DMS153 treated with DMSO at 0.1 percent for 48 hours (cell line): ENCODE data around the gene KLHL3.

Experiments
- DNase-seq: peaks from one replicate; lab custom pipeline; 2025; ENCODE audit not compliant: unreplicated experiment; lab: John Stamatoyannopoulos, UW

The KLHL3 gene

GRCh38 chr5:137636099-137636498, 99.8 kb downstream of the KLHL3 start:
- no peak for DNase-seq

DNA sequence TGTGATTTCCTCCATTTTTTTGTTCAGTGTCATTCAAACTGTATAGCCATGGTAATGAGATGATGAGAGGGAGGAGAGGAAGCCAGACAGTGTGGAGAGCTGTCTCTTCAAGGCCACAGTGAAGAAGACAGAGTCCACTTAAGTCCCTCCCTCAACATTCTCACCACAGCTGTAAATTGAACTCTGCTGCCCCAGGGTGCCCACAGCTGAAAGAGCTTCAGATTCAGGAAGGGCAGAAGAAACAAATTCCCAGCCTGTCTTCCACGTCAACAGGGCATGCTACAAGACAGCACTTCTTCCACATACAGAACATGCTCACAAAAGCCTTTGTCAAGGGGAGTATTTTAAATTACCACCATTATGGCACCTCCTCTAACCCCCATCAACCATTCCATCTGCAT, 100.4 kb downstream of the KLHL3 start:
- no peak for DNase-seq

GRCh38 chr5:137633896-137634295, 102.0 kb downstream of the KLHL3 start:
- no peak for DNase-seq

- no peak for DNase-seq
Observed at GRCh38 chr5:137632716-137633115, 103.2 kb downstream of the KLHL3 start.

GRCh38 chr5:137631453-137631852, 104.4 kb downstream of the KLHL3 start:
- no peak for DNase-seq

DNA sequence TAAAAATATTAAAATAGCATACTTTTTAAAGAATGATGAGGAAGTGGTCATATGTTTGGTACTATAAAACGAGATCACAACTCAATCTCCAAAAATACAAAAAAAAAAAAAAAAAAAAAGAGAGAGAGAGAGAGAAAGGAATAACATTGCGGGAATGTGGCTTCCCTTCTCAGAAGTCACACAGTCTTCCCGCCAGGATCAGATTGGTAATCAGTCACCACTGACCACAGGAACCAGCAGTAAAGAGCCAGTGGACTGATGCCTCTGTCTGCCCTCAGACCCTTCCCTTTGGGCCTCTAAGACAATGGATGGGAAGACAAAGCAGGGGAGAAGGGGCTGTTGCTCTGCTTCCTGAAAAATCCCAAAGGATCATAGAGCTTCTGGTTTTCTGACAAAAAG, 104.9 kb downstream of the KLHL3 start:
- no peak for DNase-seq

DNA sequence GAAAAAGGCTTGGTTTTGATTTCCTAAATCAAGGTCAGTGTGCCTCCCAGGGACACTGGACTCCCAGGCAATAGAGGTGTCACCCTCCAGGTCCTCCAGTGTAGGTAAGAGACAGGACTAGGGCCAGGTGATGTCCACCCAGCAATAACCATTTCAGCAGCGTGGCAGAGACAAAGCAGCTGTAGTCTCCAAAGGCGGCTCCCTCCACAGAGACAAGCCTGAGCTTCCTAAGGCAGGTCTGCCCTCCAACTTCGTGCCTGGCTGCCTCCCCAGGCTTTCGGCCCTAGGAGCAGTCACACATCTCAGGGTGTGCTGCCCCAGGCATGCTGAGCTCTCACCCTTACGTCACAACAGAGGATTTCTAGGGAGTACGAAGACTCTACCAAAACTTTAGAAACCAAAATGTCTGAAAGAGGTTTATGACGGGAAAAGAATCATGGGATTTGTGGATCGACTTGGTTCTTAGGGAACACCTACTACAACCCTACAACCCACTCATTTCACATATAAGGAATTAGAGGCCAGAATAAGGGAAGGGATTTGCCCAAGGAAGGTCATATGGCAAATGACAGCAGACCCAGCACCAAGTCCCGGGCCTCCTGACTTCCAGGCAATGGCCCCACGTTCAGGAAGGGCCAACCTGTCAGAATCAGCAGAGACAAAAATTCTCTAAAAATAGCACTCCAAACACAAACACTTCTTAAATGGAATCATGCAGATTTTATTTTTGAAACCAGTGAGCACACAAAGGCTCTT, 105.5 kb downstream of the KLHL3 start:
- DNase-seq, result no peak

DNA sequence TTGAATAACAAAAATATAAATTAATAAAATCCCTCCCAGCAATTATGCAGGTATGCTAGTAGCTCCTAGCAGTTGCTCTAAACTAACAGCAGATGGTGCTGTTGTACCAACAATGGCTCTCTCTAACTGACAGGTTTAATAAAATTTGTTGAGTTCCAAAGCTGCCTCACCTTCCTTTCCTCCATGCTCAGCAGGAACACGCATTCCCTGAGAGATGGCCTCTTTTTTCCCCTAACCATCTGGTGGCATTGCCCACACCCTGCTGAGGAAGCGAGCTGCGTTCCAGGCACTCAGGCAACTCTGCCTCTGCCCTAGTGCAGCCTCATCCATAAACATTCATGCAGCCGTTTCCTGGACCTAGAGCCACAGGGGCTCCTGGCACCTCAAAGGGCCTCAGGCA, 106.2 kb downstream of the KLHL3 start:
- peak; percentile 28 for DNase-seq

DNA sequence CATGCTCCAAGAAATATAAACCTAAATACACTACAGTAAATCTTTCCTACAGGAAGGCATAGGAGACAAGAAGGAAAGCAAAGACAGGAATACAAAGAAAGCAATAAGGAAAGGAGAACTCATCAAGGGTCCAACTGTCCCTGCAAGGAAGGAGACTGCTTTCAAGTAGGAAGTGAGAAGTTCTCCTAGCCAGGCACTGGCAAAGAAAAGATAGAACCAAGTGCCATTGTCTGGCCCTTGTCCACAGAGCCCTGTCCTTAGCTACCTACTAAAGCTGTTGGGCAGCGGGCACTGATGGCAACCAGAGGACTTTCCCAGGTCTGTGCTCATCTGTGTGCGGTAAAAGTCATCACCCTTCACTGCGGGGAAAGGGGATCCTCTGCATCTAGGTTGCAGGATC, 108.2 kb downstream of the KLHL3 start:
- no peak for DNase-seq

GRCh38 chr5:137627293-137627692, 108.6 kb downstream of the KLHL3 start:
- no peak for DNase-seq

- DNase-seq, result no peak
Observed at GRCh38 chr5:137624786-137625349, 111.0 kb downstream of the KLHL3 start.

- no peak for DNase-seq
Observed at GRCh38 chr5:137622850-137623249, 113.0 kb downstream of the KLHL3 start.

- no peak for DNase-seq
Observed at GRCh38 chr5:137621861-137622823, 113.7 kb downstream of the KLHL3 start.

GRCh38 chr5:137621306-137621705, 114.6 kb downstream of the KLHL3 start:
- DNase-seq, result no peak

- peak; percentile 30 for DNase-seq
Observed at GRCh38 chr5:137619191-137619870, 116.6 kb downstream of the KLHL3 start.

DNA sequence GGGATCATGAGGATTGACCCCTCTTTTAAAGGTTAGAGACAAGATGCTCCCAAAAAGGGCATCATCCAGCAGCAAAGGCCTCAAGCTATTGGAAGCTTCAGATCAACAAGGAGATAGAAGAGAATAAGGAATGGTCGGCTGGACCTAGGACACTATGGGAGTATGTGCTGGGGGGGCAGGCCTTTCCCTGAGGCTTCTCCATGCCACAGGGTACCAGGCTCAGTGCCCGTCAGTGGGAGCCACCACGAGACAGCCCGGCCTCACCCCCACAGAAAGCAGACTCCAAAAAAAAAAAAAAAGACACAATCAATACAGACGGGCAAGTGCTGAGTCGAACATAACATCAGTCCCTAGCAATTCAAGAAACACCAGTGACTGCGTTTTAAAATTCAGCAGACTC, 117.4 kb downstream of the KLHL3 start:
- DNase-seq, result no peak

GRCh38 chr5:137617528-137618205, 118.2 kb downstream of the KLHL3 start:
- DNase-seq, result no peak

DNA sequence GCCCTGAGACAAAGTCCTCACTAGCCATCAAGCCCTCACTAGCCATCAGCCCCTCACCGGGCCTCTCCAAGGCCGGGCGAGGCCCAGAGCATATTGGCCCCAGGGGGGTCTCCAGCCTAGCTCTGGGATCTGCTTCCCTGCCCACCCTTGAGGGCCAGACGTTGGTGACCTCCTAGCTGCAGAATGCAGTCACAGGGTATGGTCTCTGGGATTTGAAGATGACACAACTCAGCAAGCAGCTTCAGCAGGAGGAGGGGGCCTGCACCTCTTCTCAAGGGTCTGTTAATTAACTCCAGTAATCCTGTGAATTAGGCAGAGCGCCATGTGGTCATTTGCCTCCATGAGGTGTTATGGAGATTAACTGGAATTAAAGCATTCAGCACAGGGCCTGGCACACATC, 119.8 kb downstream of the KLHL3 start:
- no peak for DNase-seq

DNA sequence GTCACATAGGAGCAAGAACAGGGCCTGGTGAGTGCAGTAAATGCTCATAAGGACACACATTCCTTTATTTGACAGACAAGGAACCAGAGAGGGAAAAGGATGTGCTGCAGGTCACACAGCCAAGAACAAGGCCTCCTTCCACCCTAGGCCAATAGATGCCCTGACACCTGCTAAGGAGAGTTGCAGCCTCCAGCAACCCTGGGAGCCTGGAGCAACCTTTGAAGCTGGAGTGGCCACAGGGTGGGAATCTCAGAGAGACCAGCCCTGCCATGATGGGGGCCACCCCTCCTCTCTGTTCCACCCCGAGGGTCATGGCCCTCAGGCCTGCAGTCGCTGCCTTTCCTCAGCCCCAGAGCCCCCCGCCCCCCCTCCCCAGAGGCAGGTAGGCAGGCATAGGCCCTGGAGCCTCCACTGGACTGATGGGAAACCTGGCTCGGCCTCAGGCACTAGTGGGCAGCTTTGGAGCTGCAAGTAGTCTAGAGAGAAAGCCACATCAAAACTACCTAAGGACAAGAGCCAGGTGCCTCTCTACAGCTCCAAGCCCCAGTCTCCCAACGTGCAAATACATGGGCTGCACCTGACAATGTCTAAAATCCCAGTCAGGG, 120.6 kb downstream of the KLHL3 start:
- DNase-seq, result no peak

DNA sequence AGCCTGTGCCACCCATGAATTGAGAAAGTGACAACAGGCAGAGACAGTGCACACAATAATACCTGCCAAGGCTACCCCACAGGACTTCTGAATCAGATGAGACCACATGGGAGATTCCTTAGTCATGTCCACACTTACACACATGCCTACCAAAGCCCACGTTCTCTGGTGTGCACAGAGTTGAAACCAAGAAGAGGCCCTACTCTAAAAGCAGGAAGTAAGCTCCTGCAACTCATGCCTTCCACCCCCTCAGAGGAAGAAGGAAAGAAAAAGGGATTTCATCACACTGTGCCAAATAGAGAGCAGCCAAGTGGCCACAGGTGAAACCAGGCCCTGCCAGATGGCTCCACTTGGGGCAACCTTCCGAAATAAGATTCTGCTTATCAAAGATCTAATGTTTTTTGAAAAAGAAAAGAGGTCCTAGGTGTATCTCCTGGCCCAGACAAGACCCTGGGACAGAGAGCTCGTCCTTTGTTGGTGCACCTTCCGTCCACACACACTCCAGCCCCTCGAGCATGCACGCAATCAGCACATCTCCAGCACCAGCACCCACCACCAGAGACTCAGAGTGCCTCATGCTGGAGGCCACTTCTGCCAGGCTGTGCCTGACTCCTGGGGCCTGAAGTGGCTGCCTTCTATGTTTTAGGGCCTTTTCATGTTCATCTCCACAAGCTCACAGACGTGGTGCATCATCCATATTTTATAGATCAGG, 122.2 kb downstream of the KLHL3 start:
- DNase-seq, result no peak
